Aorta (tissue), 5 donors: ENCODE results near the gene DRG2. TPM values are rescaled to one million over a fixed set of nuclear protein-coding genes. Genes with fewer than 3 reads are reported as not detected.

Experiments used
- ATAC-seq: fragments of 200-7000 bp; cut with Tn5 transposase; one replicate; pipeline ENCODE4 v1.9.1; 2022; ENCODE audit warnings: moderate library complexity; ENCODE audit not compliant: low FRiP score
- DNase-seq, 2 donors: peaks; one replicate each; pipeline ENCODE4 v3.0.0-alpha.2; 2020
- H3K27ac ChIP-seq, 2 donors: one replicate each; pipeline ENCODE4 v1.5.1; 2013; ENCODE audit warnings: low read length in 2 of 2, mild to moderate bottlenecking in 2 of 2, moderate library complexity in 2 of 2, control low read depth in 1 of 2, inconsistent platforms in 1 of 2, low read depth in 1 of 2
- H3K27me3 ChIP-seq, 2 donors: one replicate each; pipeline ENCODE4 v1.6.1; 2013; ENCODE audit warnings: control low read depth in 1 of 2, low read length in 1 of 2, mild to moderate bottlenecking in 1 of 2, moderate library complexity in 1 of 2; ENCODE audit not compliant: insufficient read depth in 2 of 2, control insufficient read depth in 1 of 2
- H3K36me3 ChIP-seq, 2 donors: one replicate each; pipeline ENCODE4 v1.6.1; 2013; ENCODE audit warnings: control low read depth in 1 of 2, low read length in 1 of 2, mild to moderate bottlenecking in 1 of 2; ENCODE audit not compliant: insufficient read depth in 2 of 2, control insufficient read depth in 1 of 2
- H3K4me1 ChIP-seq, 2 donors: one replicate each; pipeline ENCODE4 v1.6.1; 2013; ENCODE audit warnings: low read length in 2 of 2, control low read depth in 1 of 2, mild to moderate bottlenecking in 1 of 2, moderate library complexity in 1 of 2; ENCODE audit not compliant: insufficient read depth in 2 of 2, control insufficient read depth in 1 of 2
- H3K4me3 ChIP-seq, 2 donors: one replicate each; pipeline ENCODE4 v1.5.1; 2013; ENCODE audit warnings: low read length in 2 of 2, control low read depth in 1 of 2, mild to moderate bottlenecking in 1 of 2
- H3K9me3 ChIP-seq: one replicate; pipeline ENCODE4 v1.6.1; 2013; ENCODE audit warnings: mild to moderate bottlenecking, low read length; ENCODE audit not compliant: control insufficient read depth
- WGBS, 2 donors: extraction: QIAGEN DNeasy Blood & Tissue Kit; methylation state at CpG; one replicate each; pipeline ENCODE4 v1.1.7; 2013; 5-methylcytosine and 5-hydroxymethylcytosine counted together
- intact Hi-C, 2 donors: fragments of 100-400 bp; cut with DNase I; formaldehyde crosslinking; loops; one replicate each; pipeline versions ENCODE4 v1.14.2 to v1.15.0; 2022
- polyA plus RNA-seq, 2 donors: library from polyadenylated mRNA; stranded (reverse); fragments of 200-250 nt; gene quantifications; one replicate each; pipeline ENCODE4 v1.2.3, GENCODE V29; 2013
- total RNA-seq, 2 donors: library from RNA; stranded (reverse); fragmentation: NEBNext Ultra II Directional; extraction: Animal tissue kit (Norgen Biotek cat#: 25700); gene quantifications; one replicate each; pipeline ENCODE4 v1.2.1, GENCODE V29; 2021
- donor health status: healthy with polysubstance abuse.
- donor health status: Bipolar disorder and iron deficiency.
- donor health status: DM: no; HTN: no; CAD: no.
- donor health status: DM: no; HTN: no; CAD: no.
- donor health status: DM: yes; HTN: yes; CAD: no.

Gene DRG2
- total and polyA plus RNA-seq, 4 donors = 16.0 to 52.3 (median 31.2) TPM

GRCh38 chr17:18148586-18148985 is 60.8 kb downstream of the DRG2 start:
- 84 to 85% methylated on average over 7 of the region's 7 CpGs for WGBS, 2 donors
- Histone ChIP-seq H3K27ac (no peak overlapping the region), H3K27me3 (no peaks in the 10 kb centered on the region), H3K9me3 (no peaks in the 10 kb centered on the region), H3K4me1 (no peaks in the 10 kb centered on the region), H3K4me3 (no peak overlapping the region), H3K36me3 (no peaks in the 10 kb centered on the region)
- ATAC-seq (no peak), DNase-seq (no peak)
- intact Hi-C loops = no loop called here

GRCh38 chr17:18151290-18151689 is 63.5 kb downstream of the DRG2 start:
- intact Hi-C loops = no loop called here
- 79 to 84% methylated on average over 9 of the region's 9 CpGs for WGBS, 2 donors
- H3K9me3 ChIP-seq = no peaks in the 10 kb centered on the region
- H3K27ac ChIP-seq = no peak overlapping the region
- no peaks in the 10 kb centered on the region for H3K27me3 ChIP-seq
- H3K4me3 ChIP-seq = no peak overlapping the region
- DNase-seq (no peak), ATAC-seq (no peak)
- no peaks in the 10 kb centered on the region for H3K36me3 ChIP-seq
- no peaks in the 10 kb centered on the region for H3K4me1 ChIP-seq

- ATAC-seq = no peak
- DNase-seq = no peak
- 93 to 94% methylated on average over 14 of the region's 14 CpGs for WGBS, 2 donors
- Histone ChIP-seq H3K4me3 (no peak overlapping the region), H3K9me3 (no peaks in the 10 kb centered on the region), H3K4me1 (no peaks in the 10 kb centered on the region), H3K27ac (no peak overlapping the region), H3K27me3 (no peaks in the 10 kb centered on the region), H3K36me3 (no peaks in the 10 kb centered on the region)
- intact Hi-C loops = loop anchor here in 1 of 2 donors (2.0 kb wide), 1 partner anchor 28 kb away; the partner anchor contains the start of gene ALKBH5
Observed at GRCh38 chr17:18155179-18155578, 67.4 kb downstream of the DRG2 start.

GRCh38 chr17:18156171-18156975 is 68.6 kb downstream of the DRG2 start:
- H3K27ac ChIP-seq = no peak overlapping the region

GRCh38 chr17:18156976-18157280 is 69.2 kb downstream of the DRG2 start:
- Histone ChIP-seq H3K4me1 (no peaks in the 10 kb centered on the region), H3K4me3 (no peak overlapping the region), H3K27ac (no peak overlapping the region), H3K9me3 (no peaks in the 10 kb centered on the region), H3K36me3 (no peaks in the 10 kb centered on the region), H3K27me3 (no peaks in the 10 kb centered on the region)
- intact Hi-C loops = no loop called here
- WGBS, 2 donors = 93% methylated on average over 10 of the region's 10 CpGs
- ATAC-seq (no peak), DNase-seq (no peak)

More at GRCh38 chr17:18156171-18156975, 68.6 kb downstream of the DRG2 start:
- no peak for DNase-seq
- Histone ChIP-seq H3K27me3 (no peaks in the 10 kb centered on the region), H3K36me3 (no peaks in the 10 kb centered on the region), H3K9me3 (no peaks in the 10 kb centered on the region), H3K4me1 (no peaks in the 10 kb centered on the region), H3K4me3 (no peak overlapping the region)
- WGBS, 2 donors = 81 to 84% methylated on average over 8 of the region's 8 CpGs
- ATAC-seq = no peak
- intact Hi-C loops = no loop called here

Other genes starting within 250 kb of the DRG2 start
- 10 to 100 TPM; 70.4 to 74.9 TPM for gene TOM1L2, start 115.5 kb upstream of the DRG2 start, total RNA-seq
- gene TOM1L2, start 115.5 kb upstream of the DRG2 start, polyA plus RNA-seq = 10 to 100 TPM; 11.9 to 39.1 TPM
- 1 to 10 TPM; 2.0 to 2.8 TPM for gene DRC3, start 115.1 kb upstream of the DRG2 start, total RNA-seq
- 1 to 10 TPM; 1.4 to 7.9 TPM for gene DRC3, start 115.1 kb upstream of the DRG2 start, polyA plus RNA-seq
- 10 to 100 TPM; 16.3 to 19.9 TPM for gene ATPAF2, start 48.8 kb upstream of the DRG2 start, total RNA-seq
- 10 to 100 TPM in 1 of 2 donors, 1 to 10 TPM in 1; 7.1 to 18.4 TPM for gene ATPAF2, start 48.8 kb upstream of the DRG2 start, polyA plus RNA-seq
- gene GID4, start 48.5 kb upstream of the DRG2 start, total RNA-seq = 10 to 100 TPM; 11.4 to 14.1 TPM
- gene GID4, start 48.5 kb upstream of the DRG2 start, polyA plus RNA-seq = 1 to 10 TPM; 7.5 to 8.1 TPM
- gene MYO15A, start 20.8 kb downstream of the DRG2 start, total RNA-seq = 1 to 10 TPM; 3.1 to 3.4 TPM
- 1 to 10 TPM in 1 of 2 donors, under 1 TPM in 1; 0.25 to 7.5 TPM for gene MYO15A, start 20.8 kb downstream of the DRG2 start, polyA plus RNA-seq
- 100 to 1,000 TPM in 1 of 2 donors, 10 to 100 TPM in 1; 91.5 to 114 TPM for gene ALKBH5, start 95.9 kb downstream of the DRG2 start, total RNA-seq
- gene ALKBH5, start 95.9 kb downstream of the DRG2 start, polyA plus RNA-seq = 10 to 100 TPM; 33.0 to 40.4 TPM
- gene LLGL1, start 137.7 kb downstream of the DRG2 start, total RNA-seq = 10 to 100 TPM; 14.1 to 18.9 TPM
- 10 to 100 TPM in 1 of 2 donors, 1 to 10 TPM in 1; 4.0 to 12.7 TPM for gene LLGL1, start 137.7 kb downstream of the DRG2 start, polyA plus RNA-seq
- gene FLII, start 170.8 kb downstream of the DRG2 start, total RNA-seq = 100 to 1,000 TPM; 250 to 299 TPM
- 100 to 1,000 TPM in 1 of 2 donors, 10 to 100 TPM in 1; 87.5 to 355 TPM for gene FLII, start 170.8 kb downstream of the DRG2 start, polyA plus RNA-seq
- 10 to 100 TPM; 11.1 to 13.1 TPM for gene MIEF2, start 172.7 kb downstream of the DRG2 start, total RNA-seq
- gene MIEF2, start 172.7 kb downstream of the DRG2 start, polyA plus RNA-seq = 1 to 10 TPM; 2.4 to 7.5 TPM
- gene TOP3A, start 227.0 kb downstream of the DRG2 start, total RNA-seq = 10 to 100 TPM; 27.8 to 37.8 TPM
- gene TOP3A, start 227.0 kb downstream of the DRG2 start, polyA plus RNA-seq = 10 to 100 TPM in 1 of 2 donors, 1 to 10 TPM in 1; 2.9 to 20.8 TPM
- gene SMCR8, start 227.3 kb downstream of the DRG2 start, total RNA-seq = 10 to 100 TPM; 10.8 to 15.4 TPM
- gene SMCR8, start 227.3 kb downstream of the DRG2 start, polyA plus RNA-seq = 1 to 10 TPM; 3.9 to 4.5 TPM